GM20000 (cell line): ENCODE measurements around the gene GTF2F1.
"Not testable (repeated sequence)": the region's sequence is repeated elsewhere in the genome, so short reads cannot be mapped to it uniquely, and the experiment has no call there.

Experiments used
- DNase-seq: peaks from one replicate; pipeline ENCODE4 v3.0.0; 2012; ENCODE audit warnings: low spot score
- TF ChIP-seq, protein P1 (sequence below): IDR thresholded peaks from 2 replicates; pipeline ENCODE4 v1.5.1; 2012; ENCODE audit warnings: mild to moderate bottlenecking, control low read depth; ENCODE audit errors: extremely low read depth, missing control alignments

The GTF2F1 gene

DNA sequence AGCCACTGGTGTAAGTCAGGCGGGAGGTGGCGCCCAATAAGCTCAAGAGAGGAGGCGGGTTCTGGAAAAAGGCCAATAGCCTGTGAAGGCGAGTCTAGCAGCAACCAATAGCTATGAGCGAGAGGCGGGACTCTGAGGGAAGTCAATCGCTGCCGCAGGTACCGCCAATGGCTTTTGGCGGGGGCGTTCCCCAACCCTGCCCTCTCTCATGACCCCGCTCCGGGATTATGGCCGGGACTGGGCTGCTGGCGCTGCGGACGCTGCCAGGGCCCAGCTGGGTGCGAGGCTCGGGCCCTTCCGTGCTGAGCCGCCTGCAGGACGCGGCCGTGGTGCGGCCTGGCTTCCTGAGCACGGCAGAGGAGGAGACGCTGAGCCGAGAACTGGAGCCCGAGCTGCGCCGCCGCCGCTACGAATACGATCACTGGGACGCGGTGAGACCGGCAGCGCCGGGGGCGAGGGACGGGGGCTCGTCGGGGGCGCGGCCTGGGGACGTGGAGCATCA, 20.3 kb downstream of the GTF2F1 start, which contains the start of gene ALKBH7:
ALKBH7 (plus strand) TSS at position 201 of the 502 bp plus-strand sequence; CDS start at position 228, 27 bp downstream.
- TF ChIP-seq, protein P1, sequence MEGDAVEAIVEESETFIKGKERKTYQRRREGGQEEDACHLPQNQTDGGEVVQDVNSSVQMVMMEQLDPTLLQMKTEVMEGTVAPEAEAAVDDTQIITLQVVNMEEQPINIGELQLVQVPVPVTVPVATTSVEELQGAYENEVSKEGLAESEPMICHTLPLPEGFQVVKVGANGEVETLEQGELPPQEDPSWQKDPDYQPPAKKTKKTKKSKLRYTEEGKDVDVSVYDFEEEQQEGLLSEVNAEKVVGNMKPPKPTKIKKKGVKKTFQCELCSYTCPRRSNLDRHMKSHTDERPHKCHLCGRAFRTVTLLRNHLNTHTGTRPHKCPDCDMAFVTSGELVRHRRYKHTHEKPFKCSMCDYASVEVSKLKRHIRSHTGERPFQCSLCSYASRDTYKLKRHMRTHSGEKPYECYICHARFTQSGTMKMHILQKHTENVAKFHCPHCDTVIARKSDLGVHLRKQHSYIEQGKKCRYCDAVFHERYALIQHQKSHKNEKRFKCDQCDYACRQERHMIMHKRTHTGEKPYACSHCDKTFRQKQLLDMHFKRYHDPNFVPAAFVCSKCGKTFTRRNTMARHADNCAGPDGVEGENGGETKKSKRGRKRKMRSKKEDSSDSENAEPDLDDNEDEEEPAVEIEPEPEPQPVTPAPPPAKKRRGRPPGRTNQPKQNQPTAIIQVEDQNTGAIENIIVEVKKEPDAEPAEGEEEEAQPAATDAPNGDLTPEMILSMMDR, result no peak
- peak; percentile 95 for DNase-seq

DNA sequence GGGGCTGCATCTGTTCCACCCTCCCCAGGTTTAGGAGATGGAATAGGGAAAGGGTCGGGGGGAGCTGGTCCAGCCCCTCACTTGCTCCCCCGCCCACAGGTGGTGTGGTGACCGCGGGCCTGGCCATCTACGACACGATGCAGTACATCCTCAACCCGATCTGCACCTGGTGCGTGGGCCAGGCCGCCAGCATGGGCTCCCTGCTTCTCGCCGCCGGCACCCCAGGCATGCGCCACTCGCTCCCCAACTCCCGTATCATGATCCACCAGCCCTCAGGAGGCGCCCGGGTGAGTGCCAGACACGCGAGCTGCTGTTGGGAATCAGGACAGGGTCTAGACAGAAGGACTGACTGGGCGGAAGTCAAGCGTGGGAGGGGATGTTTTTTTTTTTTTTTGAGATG, 28.6 kb downstream of the GTF2F1 start:
- TF ChIP-seq, protein P1, result no peak
- no peak for DNase-seq

DNA sequence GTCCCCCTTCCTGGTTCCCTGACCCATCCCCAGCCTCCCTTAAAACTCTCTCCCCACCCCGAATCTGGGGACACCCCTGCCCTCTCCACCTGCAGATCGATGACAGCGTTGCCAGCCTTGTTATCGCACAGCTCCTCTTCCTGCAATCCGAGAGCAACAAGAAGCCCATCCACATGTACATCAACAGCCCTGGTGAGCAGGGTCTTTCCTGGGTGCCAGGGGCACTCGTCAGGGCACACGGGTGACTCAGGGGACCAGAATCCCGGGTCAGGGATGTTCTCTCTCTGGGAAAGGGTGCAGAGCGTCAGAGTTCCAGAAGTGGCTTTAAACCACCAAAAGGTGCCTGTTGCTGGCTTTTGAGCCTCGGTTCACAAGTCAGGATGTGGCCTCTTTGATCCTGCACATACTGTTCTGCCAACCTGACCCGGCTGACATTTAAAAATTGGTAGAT, 30.6 kb downstream of the GTF2F1 start:
- TF ChIP-seq, protein P1, result no peak
- no peak for DNase-seq

DNA sequence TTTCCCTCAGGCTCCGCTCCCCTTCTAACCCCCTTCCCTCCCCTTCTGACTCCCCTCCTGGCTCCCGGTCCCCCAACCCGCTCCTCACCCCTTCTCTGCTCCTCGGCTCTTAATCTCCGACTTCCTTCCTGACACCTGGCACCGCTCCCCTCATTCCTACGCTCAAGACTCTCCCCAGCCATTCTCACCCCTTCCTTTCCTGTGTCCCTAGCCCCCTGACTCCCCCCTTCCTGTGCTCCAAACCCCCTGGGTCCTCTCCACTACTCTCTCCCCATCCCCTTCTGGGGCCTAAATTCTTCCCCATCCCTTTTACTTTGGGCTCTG, 31.0 kb downstream of the GTF2F1 start:
- TF ChIP-seq, protein P1, result no peak
- no peak for DNase-seq

DNA sequence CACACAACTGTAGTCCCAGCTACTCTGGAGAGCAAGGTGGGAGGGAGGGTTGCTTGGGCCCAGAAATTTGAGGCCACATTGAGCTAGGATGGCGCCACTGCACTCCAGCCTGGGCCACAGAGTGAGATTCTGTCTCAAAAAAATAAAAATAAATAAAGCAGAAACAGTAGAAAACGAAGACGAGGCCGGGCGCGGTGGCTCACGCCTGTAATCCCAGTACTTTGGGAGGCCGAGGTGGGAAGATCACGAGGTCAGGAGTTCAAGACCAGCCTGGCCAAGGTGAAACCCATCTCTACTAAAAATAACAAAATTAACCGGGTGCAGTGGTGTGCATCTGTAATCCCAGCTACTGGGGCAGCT, 32.1 kb downstream of the GTF2F1 start:
- not testable (repeated sequence) for DNase-seq

DNA sequence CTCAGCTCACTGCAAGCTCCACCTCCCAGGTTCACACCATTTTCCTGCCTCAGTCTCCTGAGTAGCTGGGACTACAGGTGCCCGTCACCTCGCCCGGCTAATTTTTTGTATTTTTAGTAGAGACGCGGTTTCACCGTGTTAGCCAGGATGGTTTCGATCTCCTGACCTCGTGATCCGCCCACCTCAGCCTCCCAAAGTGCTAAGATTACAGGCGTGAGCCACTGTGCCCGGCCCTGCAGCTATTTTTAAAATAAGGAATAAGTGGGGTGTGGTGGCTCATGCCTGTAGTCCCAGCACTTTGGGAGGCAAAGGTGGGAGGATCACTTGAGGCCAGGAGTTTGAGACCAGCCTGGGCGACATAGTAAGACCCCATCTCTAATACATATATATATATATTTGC, 32.5 kb downstream of the GTF2F1 start:
- not testable (repeated sequence) for DNase-seq

DNA sequence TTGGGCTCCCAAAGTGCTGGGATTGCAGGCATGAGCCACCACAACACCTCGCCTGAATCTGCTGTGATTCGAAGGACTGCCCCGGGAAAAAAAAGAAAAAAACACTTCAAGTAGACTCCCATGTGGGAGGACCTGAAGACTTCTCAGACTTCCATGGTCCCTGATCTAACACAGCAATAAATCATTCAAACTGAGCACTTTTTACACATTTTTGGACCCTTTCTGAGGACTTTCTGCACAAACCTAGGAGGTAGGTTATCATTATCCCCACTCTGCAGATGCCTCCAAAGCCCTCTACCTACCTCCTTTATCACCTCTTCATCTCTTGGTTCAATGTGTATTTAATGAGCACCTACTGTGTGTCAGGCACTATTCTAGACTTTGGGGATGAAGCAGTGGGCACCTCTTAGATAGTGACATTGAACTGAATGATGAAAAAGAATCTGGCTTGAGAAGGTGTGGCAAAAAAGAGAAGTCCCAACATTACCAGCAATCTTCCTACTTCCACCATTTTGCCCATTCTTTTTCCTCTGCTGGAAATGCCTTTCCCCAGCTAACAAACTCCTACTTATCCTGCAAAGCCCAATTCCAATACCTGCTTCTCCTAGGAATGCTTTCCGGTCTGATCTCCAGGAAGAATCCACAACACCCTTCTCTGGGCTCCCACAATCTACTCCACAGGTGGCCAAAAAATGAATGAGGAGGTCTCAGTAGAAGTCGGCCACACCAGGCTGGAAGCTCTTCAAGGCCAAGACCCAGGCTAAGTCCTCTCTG, 33.2 kb downstream of the GTF2F1 start:
- DNase-seq, result no peak
- TF ChIP-seq, protein P1, result no peak

DNA sequence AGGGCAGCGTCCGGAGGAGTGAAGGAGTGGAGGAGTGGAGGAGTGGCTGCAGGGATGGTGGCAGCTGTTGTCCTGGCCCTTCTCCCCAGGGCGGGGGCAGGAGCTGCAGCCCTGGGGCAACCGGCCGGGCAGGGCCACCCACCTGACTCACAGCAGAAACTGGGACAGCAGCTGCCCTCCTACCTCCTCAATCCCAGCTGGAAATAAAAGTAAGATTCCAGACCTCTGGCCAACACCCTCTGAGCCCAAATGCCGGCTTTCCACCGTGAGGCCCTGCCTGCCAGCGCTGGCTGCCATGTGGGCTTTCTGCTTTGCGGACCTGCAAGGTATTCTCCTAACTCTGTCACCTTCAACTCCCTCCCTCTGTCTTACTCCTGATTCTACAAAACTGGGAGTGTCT, 35.0 kb downstream of the GTF2F1 start:
- no peak for DNase-seq
- TF ChIP-seq, protein P1, result no peak
